Esophagus squamous epithelium (tissue), 5 donors: Measurements from ENCODE around the gene SLC26A11. TPM values are rescaled to one million over a fixed set of nuclear protein-coding genes. Genes with fewer than 3 reads are reported as not detected.
A peak's percentile ranks its signal among the peaks of the same experiment; 100 is the strongest.
"Not testable (repeated sequence)": the region's sequence is repeated elsewhere in the genome, so short reads cannot be mapped to it uniquely, and the experiment has no call there.

Experiments
- DNase-seq: peaks from one replicate; lab custom pipeline; 2025; lab: John Stamatoyannopoulos, UW
- H3K27ac ChIP-seq, 4 donors: fragments of 200-600 bp; sonication (generic); one replicate each; pipeline ENCODE4 v1.5.1; 2016 to 2019; ENCODE audit warnings: mild to moderate bottlenecking in 1 of 4
- H3K27me3 ChIP-seq, 4 donors: fragments of 200-600 bp; sonication (generic); 1 replicate in 3 of 4; 2 replicates in 1 of 4; pipeline versions ENCODE4 v1.5.1 to v1.6.0; 2017 to 2021; ENCODE audit warnings: antibody characterized with exemption in 1 of 4
- H3K36me3 ChIP-seq, 3 donors: fragments of 200-600 bp; sonication (generic); one replicate each; pipeline ENCODE4 v1.5.1; 2016 to 2019
- H3K4me1 ChIP-seq, 3 donors: fragments of 200-600 bp; sonication (generic); one replicate each; pipeline ENCODE4 v1.5.1; 2017 to 2019
- H3K4me3 ChIP-seq, 4 donors: fragments of 200-600 bp; sonication (generic); 1 replicate in 3 of 4; 2 replicates in 1 of 4; pipeline ENCODE4 v1.5.1; 2016 to 2019; ENCODE audit warnings: mild to moderate bottlenecking in 2 of 4, moderate library complexity in 1 of 4
- H3K9me3 ChIP-seq, 3 donors: fragments of 200-600 bp; sonication (generic); one replicate each; pipeline ENCODE4 v1.5.1; 2016 to 2019
- CTCF ChIP-seq, 6 experiments: fragments of 450-650 bp in 4 of 6; fragments of 200-600 bp in 2 of 6; sonication (generic) in 2 of 6; IDR thresholded peaks; one replicate each; pipeline ENCODE4 v1.5.1; 2016 to 2019; ENCODE audit warnings: antibody characterized with exemption in 6 of 6, mild to moderate bottlenecking in 4 of 6, moderate library complexity in 4 of 6
- POLR2A ChIP-seq, 4 donors: fragments of 450-650 bp; IDR thresholded peaks; one replicate each; pipeline ENCODE4 v1.6.1; 2017; ENCODE audit warnings: antibody characterized with exemption in 4 of 4, mild to moderate bottlenecking in 4 of 4, moderate library complexity in 3 of 4
- WGBS, 2 donors: methylation state at CpG; one replicate each; pipeline ENCODE4 v1.1.5; 2018; 5-methylcytosine and 5-hydroxymethylcytosine counted together
- intact Hi-C: fragments of 100-400 bp; cut with DNase I; formaldehyde crosslinking; loops from one replicate; pipeline ENCODE4 v1.15.0; 2022
- total RNA-seq, 4 donors: library from RNA; depleted of rRNA; stranded (reverse); fragments of >200 nt; gene quantifications; one replicate each; pipeline ENCODE4 v1.1.0, GENCODE V29; 2016
- donor health status: DM: yes; HTN: yes; CAD: no.

SLC26A11 gene
- total RNA-seq, 4 donors from 2014 or later, result 5.7 to 11.4 (median 7.6) TPM

GRCh38 chr17:80256034-80256350, 35.8 kb downstream of the SLC26A11 start:
- no peak for DNase-seq
- 86 to 96% methylated on average over 5 of the region's 5 CpGs for WGBS, 2 donors
- intact Hi-C loops, result no loop called here
- Histone ChIP-seq H3K27ac (peak overlapping the region in 3 of 4 donors; percentile 21 to 95 (median 78)), H3K9me3 (no peaks in the 10 kb centered on the region), H3K36me3 (peaks cover 0 to 13% (median 0%) of the 10 kb centered on the region in 3 donors), H3K4me3 (no peak overlapping the region), H3K4me1 (peaks cover 21 to 75% (median 22%) of the 10 kb centered on the region in 3 donors), H3K27me3 (no peaks in the 10 kb centered on the region)
- TF ChIP-seq CTCF (IDR thresholded peaks at IDR 0.05) (no peak), POLR2A (IDR thresholded peaks at IDR 0.05) (no peak)

GRCh38 chr17:80257716-80258213, 37.5 kb downstream of the SLC26A11 start:
- Histone ChIP-seq H3K27me3 (no peaks in the 10 kb centered on the region), H3K27ac (peak overlapping the region; percentile 36 to 95 (median 56)), H3K4me3 (no peak overlapping the region), H3K4me1 (peaks cover 34 to 90% (median 35%) of the 10 kb centered on the region in 3 donors), H3K36me3 (no peaks in the 10 kb centered on the region), H3K9me3 (no peaks in the 10 kb centered on the region)
- no peak for DNase-seq
- 67 to 89% methylated on average over 11 to 13 of the region's 14 CpGs for WGBS, 2 donors
- TF ChIP-seq CTCF (IDR thresholded peaks at IDR 0.05), result no peak
- no peak for TF ChIP-seq POLR2A (IDR thresholded peaks at IDR 0.05)
- intact Hi-C loops, result no loop called here

GRCh38 chr17:80258296-80258695, 38.1 kb downstream of the SLC26A11 start:
- intact Hi-C loops, H3K4me3 ChIP-seq, H3K27me3 ChIP-seq, H3K36me3 ChIP-seq, H3K9me3 ChIP-seq, DNase-seq: not testable (repeated sequence)
- peak overlapping the region; percentile 1 to 95 (median 55) for H3K27ac ChIP-seq
- WGBS, 2 donors, result 86 to 90% methylated on average over 2 of the region's 2 CpGs
- peaks cover 39 to 90% (median 40%) of the 10 kb centered on the region in 3 donors for H3K4me1 ChIP-seq

- no peak for DNase-seq
- Histone ChIP-seq H3K4me1 (peaks cover 42 to 90% (median 48%) of the 10 kb centered on the region in 3 donors), H3K4me3 (peak overlapping the region; percentile 60 to 92 (median 76)), H3K9me3 (no peaks in the 10 kb centered on the region), H3K36me3 (peaks cover 0 to 10% (median 0%) of the 10 kb centered on the region in 3 donors), H3K27me3 (no peaks in the 10 kb centered on the region), H3K27ac (peak overlapping the region; percentile 83 to 96 (median 94))
- 53 to 56% methylated on average over 11 to 13 of the region's 18 CpGs for WGBS, 2 donors
- TF ChIP-seq POLR2A (IDR thresholded peaks at IDR 0.05) (no peak), CTCF (IDR thresholded peaks at IDR 0.05) (no peak)
- intact Hi-C loops, result no loop called here
These were observed 39.3 kb downstream of the SLC26A11 start for GRCh38 chr17:80259457-80260068.

- Histone ChIP-seq H3K4me1 (peaks cover 37 to 90% (median 47%) of the 10 kb centered on the region in 3 donors), H3K27me3 (no peaks in the 10 kb centered on the region), H3K36me3 (peaks cover 0 to 13% (median under 1%) of the 10 kb centered on the region in 3 donors), H3K9me3 (no peaks in the 10 kb centered on the region), H3K4me3 (peak overlapping the region; percentile 60 to 92 (median 76)), H3K27ac (peak overlapping the region; percentile 83 to 96 (median 94))
- WGBS, 2 donors, result 3 to 4% methylated on average over 8 to 18 of the region's 63 CpGs
- TF ChIP-seq CTCF (IDR thresholded peaks at IDR 0.05) (peak in 2 of 6 experiments; percentile 8), POLR2A (IDR thresholded peaks at IDR 0.05) (peak in 2 of 4 donors; percentile 66)
- no peak for DNase-seq
- intact Hi-C loops, result no loop called here
These were observed 39.9 kb downstream of the SLC26A11 start for GRCh38 chr17:80260069-80260535.
